K562 (cell line): ENCODE measurements around the gene OPA1. TPM values are rescaled to one million over a fixed set of nuclear protein-coding genes. Genes with fewer than 3 reads are reported as not detected.

Experiments used
- DACH1 ChIP-seq: fragments of 450-650 bp; IDR thresholded peaks from 2 replicates; pipeline ENCODE4 v1.6.1; 2018; ENCODE audit not compliant: partially characterized antibody
- HDAC2 ChIP-seq: fragments of 450-650 bp; IDR thresholded peaks from 2 replicates; pipeline ENCODE4 v1.6.1; 2016; ENCODE audit warnings: mild to moderate bottlenecking
- LEF1 ChIP-seq: fragments of 450-650 bp; IDR thresholded peaks from 2 replicates; pipeline ENCODE4 v1.6.1; 2016; ENCODE audit warnings: mild to moderate bottlenecking
- RREB1 ChIP-seq: fragments of 250-450 bp; sonication (Bioruptor Pico); IDR thresholded peaks from 2 replicates; pipeline ENCODE4 v1.4.0; 2020
- SMAD1 ChIP-seq: fragments of 150-350 bp; IDR thresholded peaks from 2 replicates; pipeline ENCODE4 v1.6.1; 2014; ENCODE audit warnings: low read length, low read depth; ENCODE audit not compliant: partially characterized antibody
- SRSF1 ChIP-seq: fragments of 200-400 bp; formaldehyde crosslinking; IDR thresholded peaks from 2 replicates; pipeline ENCODE4 v1.6.1; 2017; ENCODE audit warnings: mild to moderate bottlenecking, low read depth, low read length, moderate library complexity
- TAF1 ChIP-seq: IDR thresholded peaks from 2 replicates; pipeline ENCODE4 v1.6.1; 2011; ENCODE audit warnings: mild to moderate bottlenecking, low read length, moderate library complexity; ENCODE audit not compliant: insufficient read depth, control insufficient read depth, severe bottlenecking; ENCODE audit errors: extremely low read depth
- ZBTB2 ChIP-seq: fragments of 450-650 bp; IDR thresholded peaks from 2 replicates; pipeline ENCODE4 v1.6.1; 2016; ENCODE audit warnings: antibody characterized with exemption
- ZNF121 ChIP-seq: sonication (generic); formaldehyde crosslinking; conservative IDR thresholded peaks from 2 replicates; pipeline ENCODE4 v1.8.0; 2022; ENCODE audit warnings: missing genetic modification reagents
- ZNF263 ChIP-seq: sonication (generic); formaldehyde crosslinking; IDR thresholded peaks from 2 replicates; pipeline ENCODE4 v1.8.0; 2022; ENCODE audit warnings: mild to moderate bottlenecking, missing genetic modification reagents, borderline replicate concordance
- ZNF589 ChIP-seq: fragments of 200-800 bp; sonication (Bioruptor generic); IDR thresholded peaks from 2 replicates; pipeline ENCODE4 v1.6.1; 2016; ENCODE audit warnings: low read depth, missing genetic modification characterization, missing compliant biosample characterization
- polyA plus RNA-seq, 8 experiments: library from polyadenylated mRNA; depleted of rRNA in 4 of 8; stranded (reverse) in 5 of 8; unstranded in 3 of 8; fragments of >200 nt; fragmentation: Nextera tagmentation in 2 of 8; fragmentation: Illumina TruSeq in 1 of 8; extraction: Ambion mirVana in 2 of 8; extraction: Trizol in 1 of 8; gene quantifications; 2 replicates each; pipeline versions ENCODE4 v1.2.1 to v1.2.3, GENCODE V29; 2011 to 2014; ENCODE audit warnings: inconsistent platforms in 1 of 8, missing spikeins in 1 of 8
- total RNA-seq, 7 experiments: library from RNA; depleted of rRNA in 6 of 7; stranded (reverse); fragments of >200 nt in 6 of 7; fragmentation: Illumina TruSeq in 2 of 7; extraction: Trizol in 2 of 7; gene quantifications; 2 replicates each; pipeline versions ENCODE4 v1.2.1 to v1.2.3, GENCODE V29; 2011 to 2021; ENCODE audit warnings: low replicate concordance in 1 of 7
- TF ChIP-seq, protein P1 (sequence below): fragments of 250-450 bp; sonication (Bioruptor Pico); IDR thresholded peaks from 2 replicates; pipeline ENCODE4 v1.5.0; 2021; ENCODE audit warnings: mild to moderate bottlenecking, borderline replicate concordance
- TF ChIP-seq, protein P2 (sequence below): fragments of 250-450 bp; sonication (Bioruptor Pico); IDR thresholded peaks from 2 replicates; pipeline ENCODE4 v1.9.0; 2021; ENCODE audit warnings: mild to moderate bottlenecking
- TF ChIP-seq, protein P3 (sequence below), 2 experiments: fragments of 250-450 bp in 1 of 2; fragments of 450-650 bp in 1 of 2; sonication (Bioruptor Pico) in 1 of 2; IDR thresholded peaks; 2 replicates each; pipeline versions ENCODE4 v1.6.1 to v1.8.0; 2016 to 2021; ENCODE audit warnings: mild to moderate bottlenecking in 2 of 2, moderate library complexity in 2 of 2, missing compliant biosample characterization in 1 of 2, missing genetic modification characterization in 1 of 2

Gene OPA1
- total and polyA plus RNA-seq, 9 of the 15 experiments (the other 6 are each of a cell fraction or from before 2014, with no cell fraction given), result 19.7 to 127 (median 94.7) TPM

DNA sequence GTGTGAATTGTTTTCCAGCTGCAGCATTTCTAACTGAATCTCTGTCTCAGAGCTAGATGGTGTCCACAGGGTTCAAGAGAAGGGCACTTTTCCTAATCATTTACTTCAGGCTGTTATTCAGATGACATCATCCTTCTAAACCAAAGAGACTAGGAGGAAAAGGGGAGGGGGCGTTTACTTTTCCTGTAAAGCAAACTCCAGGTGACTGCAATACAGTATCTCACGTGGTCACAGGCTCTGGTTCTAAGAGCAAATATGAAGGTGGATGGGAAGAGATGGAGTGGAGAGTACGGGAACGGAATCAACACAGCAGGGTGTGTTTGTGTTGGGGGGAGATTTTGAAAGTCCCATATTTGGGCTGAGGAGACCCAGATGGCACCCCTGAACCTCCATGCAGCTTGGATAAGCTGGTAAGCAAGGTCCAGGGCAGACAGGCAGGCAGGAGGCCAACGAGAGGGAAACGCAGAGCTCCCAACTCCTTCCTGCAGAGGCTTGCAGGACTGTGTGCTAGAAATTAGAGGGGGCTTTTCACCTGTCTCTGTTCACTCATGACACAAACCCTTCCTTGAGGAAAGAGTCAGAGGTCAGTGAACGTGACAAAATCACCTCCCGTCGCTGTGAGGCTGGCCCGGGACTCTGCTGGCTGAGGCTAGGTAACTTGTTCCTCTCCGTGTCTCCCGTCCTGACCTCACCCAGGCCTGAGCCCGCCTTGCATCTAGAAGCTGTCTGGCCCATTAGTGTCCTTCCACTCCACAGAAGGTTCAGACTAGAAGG, 151.2 kb downstream of the OPA1 start (continued):
- TF ChIP-seq ZNF263 (CRISPR knock-in tag) (no peak), SRSF1 (no peak), TAF1 (no peak), ZBTB2 (no peak), ZNF589 (no peak), ZNF121 (CRISPR knock-in tag) (no peak), DACH1 (no peak), LEF1 (no peak), RREB1 (CRISPR knock-in tag) (no peak), SMAD1 (no peak), HDAC2 (0 out of 2 replicates have a peak, but pooled peaks have one; percentile 13)
- TF ChIP-seq, protein P1, sequence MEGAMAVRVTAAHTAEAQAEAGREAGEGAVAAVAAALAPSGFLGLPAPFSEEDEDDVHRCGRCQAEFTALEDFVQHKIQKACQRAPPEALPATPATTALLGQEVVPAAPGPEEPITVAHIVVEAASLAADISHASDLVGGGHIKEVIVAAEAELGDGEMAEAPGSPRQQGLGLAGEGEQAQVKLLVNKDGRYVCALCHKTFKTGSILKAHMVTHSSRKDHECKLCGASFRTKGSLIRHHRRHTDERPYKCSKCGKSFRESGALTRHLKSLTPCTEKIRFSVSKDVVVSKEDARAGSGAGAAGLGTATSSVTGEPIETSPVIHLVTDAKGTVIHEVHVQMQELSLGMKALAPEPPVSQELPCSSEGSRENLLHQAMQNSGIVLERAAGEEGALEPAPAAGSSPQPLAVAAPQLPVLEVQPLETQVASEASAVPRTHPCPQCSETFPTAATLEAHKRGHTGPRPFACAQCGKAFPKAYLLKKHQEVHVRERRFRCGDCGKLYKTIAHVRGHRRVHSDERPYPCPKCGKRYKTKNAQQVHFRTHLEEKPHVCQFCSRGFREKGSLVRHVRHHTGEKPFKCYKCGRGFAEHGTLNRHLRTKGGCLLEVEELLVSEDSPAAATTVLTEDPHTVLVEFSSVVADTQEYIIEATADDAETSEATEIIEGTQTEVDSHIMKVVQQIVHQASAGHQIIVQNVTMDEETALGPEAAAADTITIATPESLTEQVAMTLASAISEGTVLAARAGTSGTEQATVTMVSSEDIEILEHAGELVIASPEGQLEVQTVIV (CRISPR knock-in tag), result no peak
- TF ChIP-seq, protein P2, sequence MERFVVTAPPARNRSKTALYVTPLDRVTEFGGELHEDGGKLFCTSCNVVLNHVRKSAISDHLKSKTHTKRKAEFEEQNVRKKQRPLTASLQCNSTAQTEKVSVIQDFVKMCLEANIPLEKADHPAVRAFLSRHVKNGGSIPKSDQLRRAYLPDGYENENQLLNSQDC, result no peak
- TF ChIP-seq, protein P3, sequence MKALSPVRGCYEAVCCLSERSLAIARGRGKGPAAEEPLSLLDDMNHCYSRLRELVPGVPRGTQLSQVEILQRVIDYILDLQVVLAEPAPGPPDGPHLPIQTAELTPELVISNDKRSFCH (CRISPR knock-in tag; IDR thresholded peaks at IDR 0.05), result no peak
- TF ChIP-seq, protein P3 (tag; IDR thresholded peaks at IDR 0.05), result no peak
